ENCODE results near the gene SIPA1.

The SIPA1 gene

DNA sequence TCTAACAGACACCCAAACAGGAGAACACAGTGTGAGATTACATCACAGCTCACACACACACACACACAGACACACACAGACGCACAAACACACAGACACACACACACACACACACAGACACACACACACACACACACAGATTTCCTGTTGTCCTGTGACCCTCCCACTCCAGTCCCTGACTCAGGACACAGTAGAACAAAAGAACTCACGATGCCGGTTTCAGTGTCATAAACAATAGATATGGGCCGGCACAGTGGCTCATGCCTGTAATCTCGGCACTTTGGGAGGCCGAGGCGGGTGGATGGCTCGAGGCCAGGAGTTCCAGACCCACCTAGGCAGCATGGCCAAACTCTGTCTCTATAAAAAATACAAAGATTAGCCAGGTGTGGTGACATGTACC is 60.3 kb downstream of the SIPA1 start:
- no peak for DNase-seq (ENCODE audit: low read depth)
- H3K4me3 ChIP-seq (ENCODE audit: low read depth, low read length) = no peak overlapping the region
- TF ChIP-seq, protein P1, sequence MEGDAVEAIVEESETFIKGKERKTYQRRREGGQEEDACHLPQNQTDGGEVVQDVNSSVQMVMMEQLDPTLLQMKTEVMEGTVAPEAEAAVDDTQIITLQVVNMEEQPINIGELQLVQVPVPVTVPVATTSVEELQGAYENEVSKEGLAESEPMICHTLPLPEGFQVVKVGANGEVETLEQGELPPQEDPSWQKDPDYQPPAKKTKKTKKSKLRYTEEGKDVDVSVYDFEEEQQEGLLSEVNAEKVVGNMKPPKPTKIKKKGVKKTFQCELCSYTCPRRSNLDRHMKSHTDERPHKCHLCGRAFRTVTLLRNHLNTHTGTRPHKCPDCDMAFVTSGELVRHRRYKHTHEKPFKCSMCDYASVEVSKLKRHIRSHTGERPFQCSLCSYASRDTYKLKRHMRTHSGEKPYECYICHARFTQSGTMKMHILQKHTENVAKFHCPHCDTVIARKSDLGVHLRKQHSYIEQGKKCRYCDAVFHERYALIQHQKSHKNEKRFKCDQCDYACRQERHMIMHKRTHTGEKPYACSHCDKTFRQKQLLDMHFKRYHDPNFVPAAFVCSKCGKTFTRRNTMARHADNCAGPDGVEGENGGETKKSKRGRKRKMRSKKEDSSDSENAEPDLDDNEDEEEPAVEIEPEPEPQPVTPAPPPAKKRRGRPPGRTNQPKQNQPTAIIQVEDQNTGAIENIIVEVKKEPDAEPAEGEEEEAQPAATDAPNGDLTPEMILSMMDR (IDR thresholded peaks at IDR 0.05; ENCODE audit: control insufficient read depth, extremely low read depth, insufficient read depth) = no peak

DNA sequence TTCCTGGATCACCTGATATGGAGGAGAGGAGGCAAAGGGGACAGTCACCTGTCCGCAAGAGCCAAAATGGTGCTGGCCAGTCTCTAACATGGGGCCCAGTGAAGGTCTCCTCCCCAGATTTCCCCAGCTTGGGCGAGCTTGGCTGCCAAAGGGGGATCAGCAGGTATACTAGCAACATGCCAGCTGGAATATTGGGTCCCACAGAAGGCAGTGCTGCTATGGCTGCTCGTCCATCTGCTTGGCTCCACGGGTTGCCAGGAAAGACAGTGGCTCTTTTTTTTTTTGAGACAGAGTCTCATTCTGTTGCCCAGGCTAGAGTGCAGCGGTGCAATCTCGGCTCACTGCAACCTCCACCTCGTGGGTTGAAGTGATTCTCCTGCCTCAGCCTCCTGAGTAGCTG is 61.4 kb downstream of the SIPA1 start:
- H3K4me3 ChIP-seq (ENCODE audit: low read depth, low read length) = no peak overlapping the region
- TF ChIP-seq, protein P1 (IDR thresholded peaks at IDR 0.05; ENCODE audit: control insufficient read depth, extremely low read depth, insufficient read depth) = no peak
- no peak for DNase-seq (ENCODE audit: low read depth)

DNA sequence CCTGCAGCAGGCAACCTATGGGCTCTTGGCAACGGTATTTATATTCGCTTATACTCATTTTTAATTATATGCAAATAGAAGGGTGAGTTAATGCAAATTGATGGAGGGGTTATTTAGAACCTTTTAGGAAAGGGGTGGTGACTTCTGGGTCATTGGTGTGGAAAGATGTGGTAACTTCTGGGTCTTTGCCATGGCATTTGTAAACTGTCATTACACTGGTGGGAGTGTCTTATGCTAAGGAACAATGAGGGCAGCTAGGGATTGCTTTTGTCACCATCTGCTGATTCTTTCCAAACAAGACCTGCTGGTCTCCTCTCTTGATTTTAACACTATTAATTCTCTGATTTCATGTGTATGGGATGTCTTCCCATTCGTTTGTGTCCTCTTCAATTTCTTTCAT is 62.5 kb downstream of the SIPA1 start:
- H3K4me3 ChIP-seq (ENCODE audit: low read depth, low read length) = no peak overlapping the region
- TF ChIP-seq, protein P1 (IDR thresholded peaks at IDR 0.05; ENCODE audit: control insufficient read depth, extremely low read depth, insufficient read depth) = no peak
- no peak for DNase-seq (ENCODE audit: low read depth)
